Urothelium cell line (cell line): ENCODE data around the gene AASDH.

ENCODE experiments used
- DNase-seq: peaks from one replicate; pipeline ENCODE4 v3.0.0; 2011; ENCODE audit warnings: low spot score, mixed read lengths
- FAIRE-seq: peaks from 2 replicates; lab custom pipeline; 2011; peaks lifted over from hg19 to GRCh38; lab: Jason Lieb, UNC

AASDH gene

DNA sequence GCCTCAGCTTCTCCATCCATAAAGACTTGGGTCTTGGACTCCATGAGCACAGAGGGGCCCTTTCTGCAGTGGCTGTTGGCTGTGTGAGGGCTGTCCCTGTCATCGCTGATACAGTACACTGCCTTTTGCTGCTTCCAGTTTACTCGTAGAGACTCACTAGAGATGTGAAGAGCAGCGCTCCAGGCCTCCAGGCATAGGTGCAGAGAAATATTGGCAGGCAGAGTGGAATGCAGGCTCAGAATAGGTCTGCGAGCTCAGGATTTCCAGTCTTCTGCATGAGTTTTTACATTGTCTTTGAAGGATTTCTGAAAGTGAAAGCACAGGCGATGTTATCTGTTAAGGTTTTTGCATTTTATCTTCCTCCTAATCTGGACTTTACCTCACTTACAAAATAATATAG, 97.4 kb downstream of the AASDH start:
- no peak for DNase-seq
- FAIRE-seq: no peak

DNA sequence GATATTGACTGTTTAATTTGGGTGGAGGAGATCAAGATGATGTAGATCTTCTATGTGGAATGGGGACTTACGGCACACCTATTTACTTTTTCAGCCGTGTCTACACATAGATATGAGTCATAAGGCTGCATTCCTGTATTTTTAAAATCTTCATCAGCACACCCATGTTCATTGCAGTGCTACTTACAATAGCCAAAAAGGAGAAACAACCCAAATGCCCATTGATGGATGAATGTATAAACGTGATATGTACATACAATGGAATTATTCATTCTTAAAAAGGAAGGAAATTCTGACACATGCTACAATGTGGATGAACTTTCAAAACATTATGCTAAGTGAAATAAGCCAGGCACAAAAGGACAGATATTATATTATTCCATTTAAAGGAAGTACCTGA, 98.6 kb downstream of the AASDH start:
- DNase-seq: no peak
- peak; percentile 27 for FAIRE-seq
